TTC549 (cell line): ENCODE results near the gene CACNA1D.

Experiments used
- FAIRE-seq: peaks from 2 replicates; lab custom pipeline; 2012; peaks lifted over from hg19 to GRCh38; lab: Jason Lieb, UNC

The CACNA1D gene

DNA sequence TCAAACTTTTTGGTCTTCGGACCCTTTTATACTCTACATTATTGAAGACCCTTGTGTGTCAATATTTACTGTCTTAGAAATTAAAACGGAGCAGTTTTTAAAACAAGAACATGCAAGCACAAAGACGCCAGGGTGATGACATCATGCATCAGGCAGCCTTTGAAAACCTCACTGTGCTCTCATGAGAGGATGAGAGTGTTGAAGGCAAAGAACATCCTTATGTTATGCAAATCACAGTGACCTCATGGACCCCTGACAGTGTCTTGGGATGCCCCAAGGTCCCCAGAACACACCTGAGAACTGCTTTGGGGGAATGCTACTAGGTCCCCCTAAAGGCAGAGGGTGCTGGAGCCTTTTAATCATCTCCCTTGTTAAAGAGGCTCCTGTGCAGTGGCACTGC is 300.2 kb downstream of the CACNA1D start:
- no peak for FAIRE-seq

DNA sequence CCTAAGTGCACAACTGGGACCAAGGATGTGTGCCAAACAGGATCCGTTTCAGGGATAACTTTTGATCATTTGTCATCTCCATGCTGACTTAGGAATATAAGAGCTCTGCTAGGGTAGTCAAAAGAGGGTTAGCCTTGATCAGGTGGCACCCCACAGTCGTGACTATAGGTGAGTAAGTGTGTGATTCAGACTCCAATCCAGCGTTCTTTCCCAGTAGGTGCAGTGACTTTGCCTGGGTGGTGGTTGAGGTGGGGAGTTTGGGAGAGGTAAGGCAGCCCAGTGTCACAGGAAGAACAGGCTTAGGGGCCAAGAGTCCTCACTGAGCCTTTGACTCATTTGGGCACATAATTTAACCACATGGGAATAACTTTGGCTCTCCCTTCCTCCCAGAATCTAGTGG is 300.8 kb downstream of the CACNA1D start:
- no peak for FAIRE-seq

DNA sequence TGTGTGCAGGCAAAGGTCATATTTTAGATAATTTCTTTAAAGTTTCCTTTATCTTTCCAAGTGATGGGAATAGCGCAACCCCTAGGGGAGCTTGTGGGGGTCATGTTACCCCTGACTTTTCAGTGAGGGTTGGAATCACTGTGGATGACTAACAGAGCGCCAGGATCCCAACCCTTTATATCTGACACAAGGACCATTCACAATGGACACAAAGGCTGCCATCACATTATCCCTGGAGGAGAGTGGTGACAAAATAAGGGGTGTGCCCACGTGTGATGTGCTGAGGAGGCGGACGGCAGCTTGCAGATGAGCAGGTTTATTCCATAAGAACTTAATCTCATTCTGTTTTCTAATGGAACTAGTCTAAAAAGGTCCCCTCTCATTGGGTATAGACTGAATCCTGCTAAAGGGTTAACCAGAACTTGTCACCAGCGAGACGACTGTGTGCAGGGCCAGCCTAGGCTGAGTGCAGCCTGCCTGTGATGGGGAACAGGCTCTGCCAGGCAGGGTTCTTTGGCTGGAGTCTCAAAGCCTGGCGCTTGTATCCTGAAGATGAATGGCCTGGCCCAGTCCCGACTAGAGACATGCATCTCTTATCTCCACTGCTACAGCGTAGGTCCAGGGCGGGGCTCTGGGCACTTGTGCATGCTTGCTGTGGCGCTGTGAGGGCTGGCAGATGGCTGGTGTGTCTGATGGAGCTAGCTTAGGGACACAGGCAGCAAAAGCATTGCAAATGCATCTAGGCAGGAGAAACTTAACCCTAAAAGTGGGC is 301.6 kb downstream of the CACNA1D start:
- FAIRE-seq = no peak

DNA sequence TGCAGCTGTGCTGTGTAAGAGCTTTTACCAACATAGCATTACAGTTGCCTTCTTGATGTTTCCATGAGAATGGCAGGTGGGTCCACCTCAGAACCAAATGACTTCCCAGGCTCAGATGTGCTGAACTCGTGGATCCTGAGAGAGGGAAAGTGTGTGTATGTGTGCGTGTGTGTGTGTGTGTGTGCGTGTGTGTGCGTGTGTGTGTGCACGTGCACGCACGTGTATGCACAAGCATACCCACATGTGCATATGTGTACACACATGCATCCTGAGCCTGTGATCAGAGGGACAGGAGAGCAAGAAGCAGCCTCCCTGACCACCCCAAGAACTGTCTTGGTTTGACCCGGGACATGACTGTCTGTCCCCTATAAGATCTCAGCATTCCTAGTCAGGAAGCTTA is 303.7 kb downstream of the CACNA1D start:
- FAIRE-seq = no peak

DNA sequence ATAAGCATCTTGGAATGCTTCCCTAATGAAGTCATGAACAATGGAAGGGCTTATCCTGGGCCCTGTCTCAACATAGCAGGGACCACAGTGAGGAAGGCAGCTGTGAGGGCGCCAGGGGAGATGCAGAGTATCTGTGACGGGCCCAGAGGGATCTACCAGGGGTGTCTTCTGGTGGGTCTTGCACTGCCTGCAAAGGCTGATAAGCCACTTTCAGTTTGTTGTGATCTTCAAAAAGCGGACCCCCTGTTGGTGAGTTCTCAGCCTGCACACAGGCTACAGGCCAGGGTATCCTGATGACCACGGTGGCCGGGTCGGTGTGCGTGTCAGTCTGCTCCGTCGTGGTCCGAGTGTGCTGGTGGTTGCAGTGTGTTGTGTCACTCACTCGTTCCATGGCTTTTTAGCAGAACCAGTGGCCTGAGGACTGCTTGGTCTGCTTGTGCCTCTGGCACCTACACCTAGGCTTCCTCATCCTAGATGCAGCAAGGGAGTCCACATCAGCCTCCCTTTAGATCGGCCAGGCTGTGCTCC is 305.0 kb downstream of the CACNA1D start:
- FAIRE-seq = no peak

DNA sequence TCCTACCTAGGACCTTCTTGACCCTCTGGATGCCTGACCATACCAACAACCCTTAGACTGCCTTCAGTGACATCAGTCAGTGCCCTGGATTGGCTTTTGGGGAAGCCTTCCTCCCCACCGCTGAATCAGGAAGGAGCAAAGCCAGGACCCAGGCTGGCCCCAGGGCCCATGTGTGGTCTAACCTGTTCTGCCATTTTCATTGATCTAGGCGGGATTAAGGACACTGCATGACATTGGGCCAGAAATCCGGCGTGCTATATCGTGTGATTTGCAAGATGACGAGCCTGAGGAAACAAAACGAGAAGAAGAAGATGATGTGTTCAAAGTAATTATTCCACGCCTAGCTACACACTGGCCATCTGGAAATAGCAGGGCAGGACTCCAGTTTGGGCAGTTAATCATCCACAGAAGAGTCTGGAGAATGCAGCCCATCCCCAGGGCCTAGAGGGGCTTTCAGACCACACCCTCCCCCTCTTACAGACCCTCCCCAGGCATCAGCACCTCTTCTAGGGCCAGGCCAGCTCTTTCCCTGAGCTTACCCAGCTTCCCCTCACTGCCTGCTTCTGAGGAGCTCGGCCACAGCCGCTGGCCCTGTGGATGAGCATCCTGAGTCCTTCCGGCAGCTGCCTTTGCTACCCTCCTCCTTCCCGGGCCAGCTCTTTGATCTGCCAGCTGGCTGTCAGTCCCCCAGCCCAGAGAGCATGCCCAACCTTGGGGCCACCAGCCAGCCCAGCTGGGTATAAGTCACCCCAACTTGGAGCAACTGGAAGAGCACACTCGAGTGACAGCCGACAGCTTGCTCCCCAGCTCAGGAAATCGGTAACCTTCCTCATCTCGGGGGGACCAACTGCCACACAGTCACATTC is 305.9 kb downstream of the CACNA1D start:
- no peak for FAIRE-seq

DNA sequence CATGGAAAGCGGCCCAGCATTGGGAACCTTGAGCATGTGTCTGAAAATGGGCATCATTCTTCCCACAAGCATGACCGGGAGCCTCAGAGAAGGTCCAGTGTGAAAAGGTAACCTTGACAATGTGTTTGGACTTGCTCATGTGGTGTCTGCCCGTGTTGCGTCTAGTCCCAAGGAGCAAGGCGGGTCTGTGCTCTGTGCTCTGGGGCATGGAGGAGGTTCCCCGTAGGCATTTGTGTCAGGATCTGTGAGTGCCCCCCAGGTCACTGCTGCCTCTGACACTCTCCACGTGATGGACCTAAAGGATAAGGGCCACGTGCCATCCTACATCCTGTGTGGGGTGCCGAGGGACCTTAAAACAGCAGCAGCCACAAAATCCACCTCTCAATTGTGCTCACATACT is 306.9 kb downstream of the CACNA1D start:
- no peak for FAIRE-seq

DNA sequence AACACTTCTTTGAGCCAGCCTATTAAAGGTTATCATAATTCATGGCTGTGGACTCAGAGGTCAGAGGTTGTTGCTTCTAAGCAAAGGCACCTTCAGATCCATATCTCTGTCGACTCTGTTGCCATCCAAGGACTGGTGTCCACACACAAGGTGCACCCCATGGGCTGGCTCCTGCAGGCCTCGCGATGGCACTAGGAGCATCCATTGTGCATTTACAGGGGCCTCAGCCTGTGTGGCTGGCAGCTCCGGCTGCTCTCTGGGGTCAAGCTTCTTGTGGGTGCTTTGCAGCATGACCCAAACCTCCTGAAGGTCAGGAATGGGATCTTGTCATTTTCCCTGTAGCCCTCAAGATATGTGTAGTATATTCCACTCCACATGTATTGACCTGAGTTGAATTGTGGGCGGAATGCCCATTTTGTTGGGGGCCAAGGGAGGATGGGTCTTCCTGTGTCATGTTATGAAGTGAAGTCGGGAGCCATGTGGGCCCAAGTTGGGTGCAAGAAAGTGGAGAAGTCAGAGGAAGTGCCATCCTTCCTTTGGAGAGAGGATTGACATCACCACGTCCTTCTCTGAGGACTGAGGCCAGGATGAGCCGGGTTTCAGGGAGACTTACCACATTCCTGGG is 308.0 kb downstream of the CACNA1D start:
- FAIRE-seq = no peak

DNA sequence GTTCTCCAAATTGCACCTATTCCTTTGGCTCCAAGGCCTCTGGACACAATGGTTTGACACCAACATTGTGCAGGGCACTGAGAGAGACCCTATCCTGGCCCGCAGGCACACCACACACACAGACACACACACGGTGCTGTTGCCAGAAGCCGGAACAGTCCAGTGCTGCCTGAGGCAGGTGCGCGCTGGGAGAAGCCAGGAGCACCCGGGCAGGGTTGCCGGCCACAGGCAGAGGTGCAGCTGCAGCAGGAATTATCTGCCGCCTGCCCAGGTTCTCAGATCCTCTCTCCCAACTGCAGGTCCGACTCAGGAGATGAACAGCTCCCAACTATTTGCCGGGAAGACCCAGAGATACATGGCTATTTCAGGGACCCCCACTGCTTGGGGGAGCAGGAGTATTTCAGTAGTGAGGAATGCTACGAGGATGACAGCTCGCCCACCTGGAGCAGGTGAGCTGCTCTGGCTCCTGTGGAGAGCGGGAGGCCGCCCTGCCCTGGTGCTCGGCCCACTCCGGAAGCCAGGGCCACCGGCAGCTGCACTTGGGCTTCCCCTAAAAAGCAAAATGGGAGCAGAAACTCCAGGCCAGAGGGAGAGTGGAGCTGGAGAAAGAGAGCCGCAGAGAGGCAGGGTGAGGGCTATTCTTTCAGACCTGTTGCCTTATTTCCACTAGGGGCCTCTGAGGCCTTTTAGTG is 308.9 kb downstream of the CACNA1D start:
- FAIRE-seq = no peak

DNA sequence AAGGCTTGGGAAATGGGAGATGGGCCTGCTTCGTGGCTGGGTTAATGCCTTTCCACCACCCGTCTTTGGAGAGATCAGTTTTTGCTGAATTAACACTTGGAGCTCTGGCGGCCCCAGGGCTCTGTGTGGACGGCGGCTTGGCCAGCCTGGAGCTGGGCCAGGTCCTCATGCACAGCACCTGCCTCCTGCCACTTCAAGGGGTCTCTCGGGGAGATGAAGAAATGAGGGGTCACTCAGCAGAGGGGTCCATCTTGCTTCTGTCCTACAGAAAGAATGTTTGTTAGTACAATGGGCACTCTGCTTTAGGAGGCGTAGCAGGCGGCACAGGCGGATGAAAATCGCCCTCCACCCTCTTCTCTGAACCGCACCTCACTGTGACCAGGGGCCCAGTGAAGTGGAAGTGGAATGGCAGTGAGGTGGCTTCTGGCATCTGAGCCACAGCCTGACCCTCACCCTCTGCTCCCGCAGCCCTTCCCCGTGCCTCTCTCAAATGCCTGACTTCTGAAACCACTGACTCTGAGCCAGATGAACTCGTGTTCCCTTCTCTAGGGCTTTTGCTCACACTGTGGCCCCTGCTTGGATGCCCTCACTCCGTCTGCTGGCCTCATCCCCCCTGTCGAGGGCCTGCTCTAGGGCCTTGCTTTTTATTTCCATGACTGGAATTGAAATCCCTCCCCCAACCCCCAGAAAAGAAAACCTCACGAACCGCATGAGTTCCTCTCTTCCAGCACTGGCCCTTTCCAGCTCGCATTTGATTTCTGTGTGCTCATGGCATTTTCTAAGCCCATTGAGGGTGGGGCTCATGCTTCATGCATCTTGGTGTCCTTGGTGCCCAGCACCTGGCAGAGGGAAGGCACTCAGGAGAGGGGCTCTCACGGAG is 309.6 kb downstream of the CACNA1D start:
- no peak for FAIRE-seq

DNA sequence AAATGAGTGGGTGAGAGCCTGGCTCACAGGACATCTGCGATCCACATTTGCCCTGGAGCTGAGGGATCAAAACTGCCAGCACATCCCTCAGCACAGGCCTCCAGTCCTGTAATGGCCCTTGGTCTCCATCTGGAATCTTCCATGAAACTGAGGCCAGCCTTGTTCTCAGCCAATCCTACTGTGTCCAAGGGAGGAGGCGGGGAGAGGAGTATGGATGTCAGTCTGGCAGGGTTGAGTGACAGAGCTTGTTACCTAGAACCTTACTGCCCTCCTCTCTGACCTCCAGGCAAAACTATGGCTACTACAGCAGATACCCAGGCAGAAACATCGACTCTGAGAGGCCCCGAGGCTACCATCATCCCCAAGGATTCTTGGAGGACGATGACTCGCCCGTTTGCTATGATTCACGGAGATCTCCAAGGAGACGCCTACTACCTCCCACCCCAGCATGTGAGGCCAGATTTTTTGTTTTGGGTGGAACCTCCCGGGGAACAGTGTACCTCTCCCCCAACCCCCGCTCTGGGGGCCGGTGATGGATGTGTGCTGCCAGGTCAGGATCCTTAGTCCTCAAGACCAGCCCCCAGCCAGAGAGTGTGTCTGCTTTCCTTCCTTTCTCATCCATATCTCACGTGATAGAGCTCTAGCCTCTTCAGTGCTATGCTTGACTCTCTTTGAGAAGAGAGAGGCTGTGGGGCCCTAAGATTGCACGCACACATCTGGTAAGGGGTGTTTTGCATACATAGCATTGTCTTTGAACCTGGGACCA is 310.5 kb downstream of the CACNA1D start:
- FAIRE-seq = no peak

DNA sequence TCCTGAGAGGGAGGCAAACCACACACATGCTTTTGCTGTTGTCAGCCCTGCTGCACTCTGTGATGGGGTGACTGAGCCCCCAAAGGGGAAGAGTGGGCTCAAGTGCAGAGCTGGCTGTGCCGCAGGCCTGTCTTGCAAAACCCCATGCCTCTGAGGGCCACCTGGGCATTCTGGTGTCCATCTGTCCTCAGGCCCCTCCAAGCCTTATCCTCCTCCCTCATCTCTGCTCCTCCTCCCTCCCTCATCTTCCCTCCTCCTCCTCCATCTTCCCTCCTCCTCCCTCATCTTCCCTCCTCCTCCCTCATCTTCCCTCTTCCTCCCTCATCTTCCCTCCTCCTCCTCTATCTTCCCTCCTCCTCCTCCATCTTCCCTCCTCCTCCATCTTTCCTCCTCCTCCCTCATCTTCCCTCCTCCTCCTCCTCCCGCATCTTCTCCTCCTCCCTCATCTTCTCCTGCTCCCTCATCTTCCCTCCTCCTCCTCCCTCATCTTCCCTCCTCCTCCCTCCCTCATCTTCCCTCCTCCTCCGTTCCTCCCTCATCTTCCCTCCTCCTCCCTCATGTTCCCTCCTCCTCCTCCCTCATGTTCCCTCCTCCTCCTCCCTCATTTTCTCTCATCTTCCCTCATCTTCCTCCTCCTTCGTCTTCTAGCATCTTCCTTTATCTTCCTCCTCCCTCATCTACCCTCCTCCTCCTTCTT is 311.2 kb downstream of the CACNA1D start:
- no peak for FAIRE-seq

DNA sequence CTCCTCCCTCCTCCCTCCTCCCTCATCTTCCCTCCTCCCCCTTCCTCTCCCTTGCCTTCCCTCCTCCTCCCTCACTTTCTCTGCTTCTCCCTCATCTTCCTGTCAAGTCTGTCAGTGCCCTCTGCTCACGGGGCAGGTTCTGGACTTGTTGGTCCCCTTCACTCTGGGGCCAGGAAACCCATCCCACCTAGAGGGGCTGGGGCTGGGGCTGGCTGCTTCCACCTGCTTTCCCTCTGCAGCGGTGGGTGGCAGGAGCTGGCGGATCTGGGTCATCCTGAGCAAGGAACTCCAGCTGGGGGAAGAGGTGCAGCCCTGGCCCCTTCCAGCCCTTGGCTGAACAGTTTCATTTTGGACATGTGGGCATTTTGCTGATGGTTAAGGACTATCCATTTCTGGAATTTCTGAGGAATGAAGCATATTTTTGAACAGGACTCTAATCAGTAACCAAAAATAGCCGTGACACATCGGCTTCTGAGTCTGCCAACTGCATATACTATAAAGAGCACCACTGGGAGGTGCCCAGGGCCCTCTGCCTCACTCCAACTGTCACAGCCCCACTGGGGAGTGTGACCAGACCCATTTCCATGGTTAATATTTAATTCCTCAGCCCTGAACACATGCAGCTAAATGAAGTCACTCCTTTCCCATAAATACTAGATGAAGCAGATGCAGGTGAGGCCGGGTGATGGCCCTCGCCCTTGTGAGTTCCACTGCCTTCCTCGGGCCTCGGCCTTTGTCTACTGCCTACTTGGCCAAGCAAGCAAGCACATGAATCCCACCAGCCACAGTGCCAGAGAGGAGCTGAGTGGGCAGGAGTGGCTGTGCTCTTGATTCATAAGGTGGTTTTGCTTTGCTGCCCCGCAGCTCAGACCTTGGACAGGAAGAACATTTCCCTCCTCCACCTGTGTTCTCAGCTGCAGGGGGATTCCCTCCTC is 312.0 kb downstream of the CACNA1D start:
- FAIRE-seq = no peak

DNA sequence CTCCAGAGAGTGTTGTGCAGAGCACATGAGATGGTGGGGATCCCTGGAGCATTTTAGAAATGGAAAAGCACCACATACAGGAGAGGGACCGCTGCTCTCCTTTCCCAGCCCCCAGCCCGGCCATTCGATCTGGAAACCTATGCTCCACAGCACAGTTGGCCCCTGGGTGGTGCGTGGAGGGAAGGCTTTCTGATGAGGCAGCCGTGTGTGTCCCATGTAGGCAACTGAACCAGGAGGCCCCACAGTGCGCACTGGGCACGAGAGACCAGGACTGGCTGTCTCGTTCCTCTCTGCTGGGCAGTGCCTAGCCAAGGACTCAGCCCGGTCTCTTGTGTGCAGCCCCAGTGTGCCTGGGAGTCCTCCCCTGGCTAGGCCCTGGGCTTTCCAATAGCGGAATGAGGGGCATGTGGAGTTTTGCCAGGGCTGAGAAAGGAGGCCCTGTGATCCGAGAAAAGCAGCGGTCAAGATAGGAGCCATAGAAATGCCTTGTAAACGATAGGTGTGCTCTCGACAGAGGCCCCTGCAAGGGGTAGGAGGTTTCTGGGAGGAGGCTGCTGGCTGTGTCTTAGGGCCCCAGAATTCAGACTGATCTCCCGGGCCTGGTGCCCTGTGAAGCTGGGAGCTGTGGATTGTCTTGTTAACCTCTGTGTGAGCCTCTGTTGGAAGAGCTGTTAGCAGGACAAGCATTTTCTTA is 312.9 kb downstream of the CACNA1D start:
- FAIRE-seq = no peak

DNA sequence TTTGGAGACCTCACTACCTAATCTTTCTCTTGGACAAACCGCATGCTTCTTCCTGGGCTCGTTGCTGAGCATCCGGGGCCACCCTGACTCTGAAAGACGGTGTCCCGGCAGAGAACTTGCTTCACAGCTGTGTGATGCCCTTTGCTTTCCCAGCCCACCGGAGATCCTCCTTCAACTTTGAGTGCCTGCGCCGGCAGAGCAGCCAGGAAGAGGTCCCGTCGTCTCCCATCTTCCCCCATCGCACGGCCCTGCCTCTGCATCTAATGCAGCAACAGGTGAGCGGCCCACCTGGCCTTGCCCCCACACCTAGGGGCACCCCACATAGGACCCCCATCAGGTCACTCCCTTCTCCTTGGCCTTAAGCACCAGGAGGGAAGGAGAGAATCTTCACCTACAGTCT is 314.1 kb downstream of the CACNA1D start:
- no peak for FAIRE-seq

DNA sequence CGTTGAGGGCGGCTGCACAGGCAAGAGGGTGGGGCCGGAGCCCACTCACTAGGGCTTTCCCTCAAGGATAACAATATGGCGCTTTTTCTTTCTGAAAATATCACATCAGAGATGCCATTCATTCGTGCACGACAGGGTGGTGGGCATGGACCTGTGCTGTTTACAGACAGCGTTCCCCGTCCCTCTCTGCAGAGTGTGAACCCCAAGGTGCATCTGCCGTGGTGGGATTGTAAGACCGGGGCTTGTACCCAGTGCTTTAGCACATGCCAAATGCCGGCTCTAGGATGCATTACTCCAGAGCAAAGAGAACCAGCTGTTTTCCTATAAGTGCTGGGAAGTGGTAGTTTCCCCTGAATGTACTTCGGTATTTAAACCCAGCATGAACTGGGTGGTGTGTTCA is 314.9 kb downstream of the CACNA1D start:
- no peak for FAIRE-seq

DNA sequence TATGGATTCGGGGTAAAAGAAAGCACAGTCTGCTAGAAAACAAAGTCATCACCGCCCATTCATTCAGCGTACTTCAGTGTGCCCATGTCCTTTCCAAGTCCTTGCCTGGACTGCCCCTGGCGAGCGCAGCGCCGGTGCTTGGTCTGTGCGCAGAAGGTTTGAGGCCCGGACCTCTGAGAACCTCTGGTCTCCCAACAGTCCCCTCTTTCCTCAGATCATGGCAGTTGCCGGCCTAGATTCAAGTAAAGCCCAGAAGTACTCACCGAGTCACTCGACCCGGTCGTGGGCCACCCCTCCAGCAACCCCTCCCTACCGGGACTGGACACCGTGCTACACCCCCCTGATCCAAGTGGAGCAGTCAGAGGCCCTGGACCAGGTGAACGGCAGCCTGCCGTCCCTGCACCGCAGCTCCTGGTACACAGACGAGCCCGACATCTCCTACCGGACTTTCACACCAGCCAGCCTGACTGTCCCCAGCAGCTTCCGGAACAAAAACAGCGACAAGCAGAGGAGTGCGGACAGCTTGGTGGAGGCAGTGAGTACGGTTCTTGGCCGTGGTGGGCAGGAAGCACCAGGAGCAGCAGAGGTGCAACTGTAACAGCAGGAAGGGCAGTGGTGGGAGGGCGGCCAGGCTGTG is 315.5 kb downstream of the CACNA1D start:
- no peak for FAIRE-seq
